ENCODE results near the gene GTF3C4. TPM values are rescaled to one million over a fixed set of nuclear protein-coding genes. Genes with fewer than 3 reads are reported as not detected.

The GTF3C4 gene
- polyA plus RNA-seq, 2 of the 4 experiments (the other 2 are of a cell fraction): 9.0 to 15.4 TPM

- WGBS (ENCODE audit: missing lambda C conversion rate): 93% methylated on average over 11 of the region's 11 CpGs
- H3K9me3 ChIP-seq: no peaks in the 10 kb centered on the region
- DNase-seq (ENCODE audit: low read depth in 1 of 2, low spot score in 1 of 2): no peak
- no peak for ATAC-seq
- ChIA-PET CTCF (interaction anchor here (1.0 kb wide), 1 partner anchor 88 kb away, joined by 4 read pairs; no protein-coding TSS in a partner anchor), POLR2A (no interaction called here)
- H3K4me2 ChIP-seq: no peak overlapping the region
- no peak for FAIRE-seq
- no peak overlapping the region for H3K4me3 ChIP-seq
- no peak overlapping the region for H3K27ac ChIP-seq
- TF ChIP-seq NFE2L2 (conservative IDR thresholded peaks at IDR 0.05; ENCODE audit: low read length) (no peak), KDM5A (IDR thresholded peaks at IDR 0.05) (no peak), ATOH8 (CRISPR knock-in tag; IDR thresholded peaks at IDR 0.05; ENCODE audit: low read depth) (no peak), FOXS1 (CRISPR knock-in tag; IDR thresholded peaks at IDR 0.05) (no peak), MAFK (IDR thresholded peaks at IDR 0.05; ENCODE audit: partially characterized antibody) (no peak)
- H3K4me1 ChIP-seq: peaks cover 2% of the 10 kb centered on the region; the same call in 1 of the 3 replicates
These were observed 7.1 kb upstream of the GTF3C4 start for GRCh38 chr9:132663117-132663516.

DNA sequence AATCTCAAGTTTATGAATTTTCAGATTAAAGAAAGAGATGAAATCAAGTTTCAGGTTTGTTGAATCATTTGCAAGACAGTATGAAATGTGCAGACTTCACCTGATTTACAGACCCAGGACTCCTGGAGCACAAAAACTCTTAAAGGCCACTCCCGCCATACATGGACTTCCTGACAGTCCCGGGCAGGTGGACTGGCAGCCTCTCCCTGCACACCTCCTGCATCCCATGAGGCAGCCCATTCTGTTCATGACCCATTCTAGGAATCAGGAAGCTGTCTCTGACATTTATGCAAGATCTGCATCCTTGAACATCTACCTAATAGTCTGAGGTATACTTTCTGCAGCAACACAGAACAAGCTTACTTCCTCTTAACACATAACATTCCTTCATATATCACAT is 6.4 kb upstream of the GTF3C4 start:
- Histone ChIP-seq H3K4me3 (no peak overlapping the region), H3K9me3 (no peaks in the 10 kb centered on the region), H3K27ac (no peak overlapping the region), H3K4me2 (no peak overlapping the region), H3K4me1 (peaks cover 8% of the 10 kb centered on the region; the same call in 1 of the 3 replicates)
- WGBS (ENCODE audit: missing lambda C conversion rate): 95% methylated on average over 2 of the region's 2 CpGs
- ChIA-PET POLR2A (no interaction called here), CTCF (interaction anchor here (1.0 to 1.6 kb wide), 2 partner anchors 13 to 89 kb away, joined by 4 to 7 read pairs; no protein-coding TSS in a partner anchor)
- no peak for FAIRE-seq
- TF ChIP-seq SREBF2 (IDR thresholded peaks at IDR 0.05) (no peak), USF2 (IDR thresholded peaks at IDR 0.05) (no peak), HEYL (CRISPR knock-in tag; IDR thresholded peaks at IDR 0.05) (no peak), CTCF (IDR thresholded peaks at IDR 0.05) (no peak)
- TF ChIP-seq, protein P1, sequence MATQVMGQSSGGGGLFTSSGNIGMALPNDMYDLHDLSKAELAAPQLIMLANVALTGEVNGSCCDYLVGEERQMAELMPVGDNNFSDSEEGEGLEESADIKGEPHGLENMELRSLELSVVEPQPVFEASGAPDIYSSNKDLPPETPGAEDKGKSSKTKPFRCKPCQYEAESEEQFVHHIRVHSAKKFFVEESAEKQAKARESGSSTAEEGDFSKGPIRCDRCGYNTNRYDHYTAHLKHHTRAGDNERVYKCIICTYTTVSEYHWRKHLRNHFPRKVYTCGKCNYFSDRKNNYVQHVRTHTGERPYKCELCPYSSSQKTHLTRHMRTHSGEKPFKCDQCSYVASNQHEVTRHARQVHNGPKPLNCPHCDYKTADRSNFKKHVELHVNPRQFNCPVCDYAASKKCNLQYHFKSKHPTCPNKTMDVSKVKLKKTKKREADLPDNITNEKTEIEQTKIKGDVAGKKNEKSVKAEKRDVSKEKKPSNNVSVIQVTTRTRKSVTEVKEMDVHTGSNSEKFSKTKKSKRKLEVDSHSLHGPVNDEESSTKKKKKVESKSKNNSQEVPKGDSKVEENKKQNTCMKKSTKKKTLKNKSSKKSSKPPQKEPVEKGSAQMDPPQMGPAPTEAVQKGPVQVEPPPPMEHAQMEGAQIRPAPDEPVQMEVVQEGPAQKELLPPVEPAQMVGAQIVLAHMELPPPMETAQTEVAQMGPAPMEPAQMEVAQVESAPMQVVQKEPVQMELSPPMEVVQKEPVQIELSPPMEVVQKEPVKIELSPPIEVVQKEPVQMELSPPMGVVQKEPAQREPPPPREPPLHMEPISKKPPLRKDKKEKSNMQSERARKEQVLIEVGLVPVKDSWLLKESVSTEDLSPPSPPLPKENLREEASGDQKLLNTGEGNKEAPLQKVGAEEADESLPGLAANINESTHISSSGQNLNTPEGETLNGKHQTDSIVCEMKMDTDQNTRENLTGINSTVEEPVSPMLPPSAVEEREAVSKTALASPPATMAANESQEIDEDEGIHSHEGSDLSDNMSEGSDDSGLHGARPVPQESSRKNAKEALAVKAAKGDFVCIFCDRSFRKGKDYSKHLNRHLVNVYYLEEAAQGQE (IDR thresholded peaks at IDR 0.05): no peak
- no peak for ATAC-seq
- no peak for DNase-seq (ENCODE audit: low read depth in 1 of 2, low spot score in 1 of 2)

DNA sequence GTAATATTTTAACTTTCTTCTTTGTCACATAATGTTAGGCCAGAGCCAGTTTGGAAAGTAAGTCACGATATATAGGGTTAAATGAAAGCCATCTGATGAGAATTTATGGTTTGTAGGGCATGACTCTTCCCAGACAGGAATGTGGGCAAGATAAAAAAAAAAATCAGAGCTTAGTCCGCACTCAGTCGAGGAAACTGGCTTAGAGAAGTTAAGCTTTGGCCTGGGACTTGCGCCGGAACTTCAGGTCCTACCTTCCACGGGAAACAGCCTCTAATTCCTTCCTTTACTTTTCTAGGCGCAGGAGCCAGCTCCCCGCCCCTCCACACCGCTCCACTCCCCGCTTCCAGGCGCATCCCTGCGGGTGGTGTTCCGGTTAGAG is 956 bp upstream of the GTF3C4 start:
- H3K9me3 ChIP-seq: no peaks in the 10 kb centered on the region
- H3K4me1 ChIP-seq: peaks cover 30% of the 10 kb centered on the region
- peak overlapping the region; percentile 87 for H3K4me3 ChIP-seq
- CTCF ChIA-PET: interaction anchor here (0.6 to 3.1 kb wide), 7 partner anchors 11 to 232 kb away, joined by 3 to 12 read pairs (median 4); no protein-coding TSS in a partner anchor
- DNase-seq (ENCODE audit: low read depth in 1 of 2, low spot score in 1 of 2) (no peak), FAIRE-seq (no peak), ATAC-seq (peak; percentile 57 to 68)
- under 1% methylated on average over 13 of the region's 13 CpGs for WGBS (ENCODE audit: missing lambda C conversion rate)
- peak overlapping the region; percentile 97 to 100 for H3K27ac ChIP-seq
- TF ChIP-seq NFE2L2 (conservative IDR thresholded peaks at IDR 0.05; ENCODE audit: low read length) (no peak), GATA3 (IDR thresholded peaks at IDR 0.05; ENCODE audit: borderline replicate concordance) (no peak), CTCF (IDR thresholded peaks at IDR 0.05) (no peak), MYC (IDR thresholded peaks at IDR 0.05; ENCODE audit: borderline replicate concordance, low read length) (0 out of 2 replicates have a peak, but pooled peaks have one; percentile 10)
- H3K4me2 ChIP-seq: peak overlapping the region; percentile 92
- POLR2A ChIA-PET: interaction anchor here (0.8 to 2.0 kb wide), 8 partner anchors 9 to 361 kb away, joined by 3 to 8 read pairs (median 4); partner anchors contain the start of gene SETX
